ENCODE data around the gene ZGPAT. TPM values are rescaled to one million over a fixed set of nuclear protein-coding genes. Genes with fewer than 3 reads are reported as not detected.

The ZGPAT gene
- polyA plus RNA-seq, 1 donor from 2014 or later = 60.8 TPM

DNA sequence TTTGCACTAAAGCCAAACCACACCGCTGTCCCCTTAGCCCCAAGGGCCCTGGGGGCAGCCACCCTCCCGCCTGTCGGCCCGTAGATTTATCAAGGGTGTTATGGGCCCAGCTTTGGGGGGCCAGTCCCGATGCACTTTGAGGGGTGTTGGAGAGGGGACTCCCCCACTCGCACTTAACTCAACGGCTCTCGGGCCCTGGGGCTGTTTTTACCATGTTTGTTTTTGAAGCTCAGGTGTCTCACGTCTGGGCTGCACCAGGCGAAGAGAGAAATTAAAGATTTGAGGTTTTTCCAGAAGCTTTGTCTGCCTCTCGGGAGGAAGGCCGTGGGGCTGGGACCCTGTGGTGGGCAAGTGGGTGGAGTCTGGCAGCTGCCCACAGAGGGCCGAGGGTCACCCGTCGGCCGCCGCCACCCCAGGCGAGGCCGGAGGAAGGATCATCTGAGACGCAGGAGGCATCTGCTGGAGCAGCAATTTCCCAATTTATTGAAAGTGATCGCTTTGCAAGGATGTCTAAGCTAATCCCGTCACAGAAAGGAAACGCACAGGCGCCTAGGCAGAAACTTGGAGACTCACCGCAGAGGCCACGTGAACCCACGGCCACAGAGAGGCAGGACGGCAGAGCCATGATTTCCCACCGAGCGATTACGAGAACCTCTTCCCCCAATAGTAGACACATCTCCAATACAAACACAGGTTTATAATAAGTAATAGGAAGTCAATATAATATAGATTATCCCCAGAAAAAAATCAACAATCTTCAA lies 35.6 kb downstream of the ZGPAT start:
- TF ChIP-seq SMC3 (conservative IDR thresholded peaks at IDR 0.05; ENCODE audit: poor library complexity) = no peak
- no peak for TF ChIP-seq MXI1 (conservative IDR thresholded peaks at IDR 0.05; ENCODE audit: poor library complexity, severe bottlenecking)
- H3K4me2 ChIP-seq (ENCODE audit: low read length) = no peak overlapping the region
- no peak overlapping the region for H3K9ac ChIP-seq (ENCODE audit: low read length)
- no peaks in the 10 kb centered on the region for H3K27me3 ChIP-seq (ENCODE audit: insufficient read depth, low read depth, low read length)
- no peaks in the 10 kb centered on the region for H3K79me2 ChIP-seq (replicated peaks; ENCODE audit: insufficient read depth, low read length)
- no peaks in the 10 kb centered on the region for H3K9me3 ChIP-seq (ENCODE audit: low read length)
- no peaks in the 10 kb centered on the region for H3K9me2 ChIP-seq (ENCODE audit: insufficient read depth, low read length)
- H2AFZ ChIP-seq (ENCODE audit: low read depth, low read length) = no peak overlapping the region
- no peak overlapping the region for H3K27ac ChIP-seq (ENCODE audit: low read length)
- H3F3A ChIP-seq (ENCODE audit: insufficient read depth, low read length, poor library complexity, severe bottlenecking) = no peaks in the 10 kb centered on the region
- no peak overlapping the region for H3K4me3 ChIP-seq (ENCODE audit: low read length)
- no peaks in the 10 kb centered on the region for H4K20me1 ChIP-seq (ENCODE audit: insufficient read depth)
- H3K36me3 ChIP-seq (ENCODE audit: insufficient read depth, low read length) = no peaks in the 10 kb centered on the region

DNA sequence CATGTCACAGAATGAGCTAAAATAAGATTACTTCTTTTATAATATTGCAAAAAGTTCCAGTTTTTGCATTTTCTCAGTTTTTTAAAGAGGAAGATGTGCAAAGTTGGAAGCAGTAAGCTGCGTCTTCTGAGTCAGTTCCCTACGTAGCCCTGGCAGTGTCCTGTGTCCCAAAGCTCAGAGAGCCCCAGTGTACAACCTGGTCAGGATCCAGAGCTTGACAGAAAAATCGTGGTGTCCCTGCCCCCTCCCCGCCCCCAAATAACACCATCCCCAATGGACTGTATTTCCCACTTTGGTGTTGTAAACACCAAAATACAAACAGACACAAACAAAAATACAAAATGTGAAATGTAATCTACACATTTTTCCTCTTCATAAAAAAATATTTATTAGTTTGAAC lies 36.3 kb downstream of the ZGPAT start:
- no peaks in the 10 kb centered on the region for H3K79me2 ChIP-seq (replicated peaks; ENCODE audit: insufficient read depth, low read length)
- H3K9me2 ChIP-seq (ENCODE audit: insufficient read depth, low read length) = no peaks in the 10 kb centered on the region
- no peaks in the 10 kb centered on the region for H3K9me3 ChIP-seq (ENCODE audit: low read length)
- H2AFZ ChIP-seq (ENCODE audit: low read depth, low read length) = no peak overlapping the region
- H3F3A ChIP-seq (ENCODE audit: insufficient read depth, low read length, poor library complexity, severe bottlenecking) = no peaks in the 10 kb centered on the region
- no peaks in the 10 kb centered on the region for H4K20me1 ChIP-seq (ENCODE audit: insufficient read depth)
- no peak overlapping the region for H3K4me2 ChIP-seq (ENCODE audit: low read length)
- H3K27ac ChIP-seq (ENCODE audit: low read length) = no peak overlapping the region
- H3K4me3 ChIP-seq (ENCODE audit: low read length) = no peak overlapping the region
- no peaks in the 10 kb centered on the region for H3K36me3 ChIP-seq (ENCODE audit: insufficient read depth, low read length)
- TF ChIP-seq, protein P1, sequence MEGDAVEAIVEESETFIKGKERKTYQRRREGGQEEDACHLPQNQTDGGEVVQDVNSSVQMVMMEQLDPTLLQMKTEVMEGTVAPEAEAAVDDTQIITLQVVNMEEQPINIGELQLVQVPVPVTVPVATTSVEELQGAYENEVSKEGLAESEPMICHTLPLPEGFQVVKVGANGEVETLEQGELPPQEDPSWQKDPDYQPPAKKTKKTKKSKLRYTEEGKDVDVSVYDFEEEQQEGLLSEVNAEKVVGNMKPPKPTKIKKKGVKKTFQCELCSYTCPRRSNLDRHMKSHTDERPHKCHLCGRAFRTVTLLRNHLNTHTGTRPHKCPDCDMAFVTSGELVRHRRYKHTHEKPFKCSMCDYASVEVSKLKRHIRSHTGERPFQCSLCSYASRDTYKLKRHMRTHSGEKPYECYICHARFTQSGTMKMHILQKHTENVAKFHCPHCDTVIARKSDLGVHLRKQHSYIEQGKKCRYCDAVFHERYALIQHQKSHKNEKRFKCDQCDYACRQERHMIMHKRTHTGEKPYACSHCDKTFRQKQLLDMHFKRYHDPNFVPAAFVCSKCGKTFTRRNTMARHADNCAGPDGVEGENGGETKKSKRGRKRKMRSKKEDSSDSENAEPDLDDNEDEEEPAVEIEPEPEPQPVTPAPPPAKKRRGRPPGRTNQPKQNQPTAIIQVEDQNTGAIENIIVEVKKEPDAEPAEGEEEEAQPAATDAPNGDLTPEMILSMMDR (IDR thresholded peaks at IDR 0.05; ENCODE audit: poor library complexity, severe bottlenecking) = no peak
- no peak for TF ChIP-seq SMC3 (conservative IDR thresholded peaks at IDR 0.05; ENCODE audit: poor library complexity)
- TF ChIP-seq RAD21 (conservative IDR thresholded peaks at IDR 0.05) = no peak
- TF ChIP-seq MXI1 (conservative IDR thresholded peaks at IDR 0.05; ENCODE audit: poor library complexity, severe bottlenecking) = no peak
- no peak for TF ChIP-seq EZH2 (IDR thresholded peaks at IDR 0.05; ENCODE audit: borderline replicate concordance, insufficient read depth, low read length, poor library complexity, severe bottlenecking)
- no peak for TF ChIP-seq EP300 (conservative IDR thresholded peaks at IDR 0.05; ENCODE audit: poor library complexity, severe bottlenecking)
- TF ChIP-seq, protein P2, sequence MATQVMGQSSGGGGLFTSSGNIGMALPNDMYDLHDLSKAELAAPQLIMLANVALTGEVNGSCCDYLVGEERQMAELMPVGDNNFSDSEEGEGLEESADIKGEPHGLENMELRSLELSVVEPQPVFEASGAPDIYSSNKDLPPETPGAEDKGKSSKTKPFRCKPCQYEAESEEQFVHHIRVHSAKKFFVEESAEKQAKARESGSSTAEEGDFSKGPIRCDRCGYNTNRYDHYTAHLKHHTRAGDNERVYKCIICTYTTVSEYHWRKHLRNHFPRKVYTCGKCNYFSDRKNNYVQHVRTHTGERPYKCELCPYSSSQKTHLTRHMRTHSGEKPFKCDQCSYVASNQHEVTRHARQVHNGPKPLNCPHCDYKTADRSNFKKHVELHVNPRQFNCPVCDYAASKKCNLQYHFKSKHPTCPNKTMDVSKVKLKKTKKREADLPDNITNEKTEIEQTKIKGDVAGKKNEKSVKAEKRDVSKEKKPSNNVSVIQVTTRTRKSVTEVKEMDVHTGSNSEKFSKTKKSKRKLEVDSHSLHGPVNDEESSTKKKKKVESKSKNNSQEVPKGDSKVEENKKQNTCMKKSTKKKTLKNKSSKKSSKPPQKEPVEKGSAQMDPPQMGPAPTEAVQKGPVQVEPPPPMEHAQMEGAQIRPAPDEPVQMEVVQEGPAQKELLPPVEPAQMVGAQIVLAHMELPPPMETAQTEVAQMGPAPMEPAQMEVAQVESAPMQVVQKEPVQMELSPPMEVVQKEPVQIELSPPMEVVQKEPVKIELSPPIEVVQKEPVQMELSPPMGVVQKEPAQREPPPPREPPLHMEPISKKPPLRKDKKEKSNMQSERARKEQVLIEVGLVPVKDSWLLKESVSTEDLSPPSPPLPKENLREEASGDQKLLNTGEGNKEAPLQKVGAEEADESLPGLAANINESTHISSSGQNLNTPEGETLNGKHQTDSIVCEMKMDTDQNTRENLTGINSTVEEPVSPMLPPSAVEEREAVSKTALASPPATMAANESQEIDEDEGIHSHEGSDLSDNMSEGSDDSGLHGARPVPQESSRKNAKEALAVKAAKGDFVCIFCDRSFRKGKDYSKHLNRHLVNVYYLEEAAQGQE (IDR thresholded peaks at IDR 0.05; ENCODE audit: borderline replicate concordance) = no peak
- no peak for TF ChIP-seq POLR2AphosphoS5 (IDR thresholded peaks at IDR 0.05)
- TF ChIP-seq TAF1 (IDR thresholded peaks at IDR 0.05; ENCODE audit: low read depth) = no peak
- H3K27me3 ChIP-seq (ENCODE audit: insufficient read depth, low read depth, low read length) = no peaks in the 10 kb centered on the region
- no peak overlapping the region for H3K9ac ChIP-seq (ENCODE audit: low read length)
